GM19452 (cell line): ENCODE results near the gene LEF1.
A peak's percentile ranks its signal among the peaks of the same experiment; 100 is the strongest.

Experiments used
- ATAC-seq: cut with Tn5 transposase; IDR thresholded peaks from one replicate; pipeline ENCODE4 v1.9.1; 2021; ENCODE audit not compliant: unreplicated experiment

Gene LEF1

DNA sequence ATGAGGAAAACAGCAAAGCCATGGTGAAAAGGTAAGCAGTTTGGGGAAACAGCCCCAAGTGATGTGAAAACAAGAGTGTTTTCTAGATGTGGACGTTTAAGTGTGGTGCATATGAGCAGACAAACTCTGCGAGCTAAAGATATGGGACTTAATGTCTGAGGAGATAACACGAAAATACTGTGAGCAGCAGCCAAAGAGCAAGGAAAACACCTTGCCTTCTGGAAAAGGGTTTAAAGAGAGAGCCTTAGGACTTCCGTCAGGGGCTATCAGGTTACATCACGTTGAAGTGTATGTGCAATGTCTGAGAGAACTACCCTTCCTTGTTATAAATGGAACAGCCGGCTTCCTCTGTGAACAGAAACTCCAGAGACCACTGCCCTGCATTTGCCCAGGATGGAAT lies 54.2 kb downstream of the LEF1 start:
- ATAC-seq: no peak

DNA sequence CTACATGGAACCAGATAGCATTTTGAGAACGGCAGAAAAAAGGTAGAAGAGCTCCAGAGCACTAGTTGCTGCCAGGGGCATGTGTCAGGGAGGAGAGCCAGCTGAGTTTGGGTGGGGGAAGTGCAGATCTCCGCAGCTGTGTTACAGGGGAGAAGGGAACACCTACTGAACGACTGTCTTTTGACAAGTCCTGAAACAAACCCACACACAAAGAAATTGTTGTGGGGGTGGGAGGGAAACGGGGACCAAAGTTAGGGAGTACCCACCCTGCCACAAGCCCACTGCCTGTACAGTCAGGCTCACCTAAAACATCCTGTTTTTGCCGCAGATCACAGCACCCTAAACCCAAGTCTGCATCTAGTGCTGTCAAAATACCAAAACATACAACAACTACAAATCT lies 55.5 kb downstream of the LEF1 start:
- ATAC-seq: no peak

DNA sequence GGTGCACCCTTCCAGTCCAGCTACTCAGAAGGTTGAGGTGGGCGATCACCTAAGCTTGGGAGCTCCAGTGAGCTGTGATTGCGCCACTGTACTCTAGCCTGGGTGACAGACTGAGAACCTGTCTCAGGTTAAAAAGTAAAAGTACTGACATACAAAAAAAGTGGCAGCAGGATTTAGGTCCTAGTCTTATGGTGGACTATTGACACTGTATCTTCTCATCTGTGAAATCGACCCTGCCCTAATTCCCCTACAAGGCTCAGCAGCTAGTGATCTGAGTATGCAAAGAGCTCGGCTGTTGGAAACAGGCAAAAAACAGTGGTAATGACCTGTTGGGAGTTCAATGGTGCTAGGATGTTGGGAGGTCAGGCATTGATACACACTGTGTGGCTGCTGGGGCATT lies 57.0 kb downstream of the LEF1 start:
- no peak for ATAC-seq

DNA sequence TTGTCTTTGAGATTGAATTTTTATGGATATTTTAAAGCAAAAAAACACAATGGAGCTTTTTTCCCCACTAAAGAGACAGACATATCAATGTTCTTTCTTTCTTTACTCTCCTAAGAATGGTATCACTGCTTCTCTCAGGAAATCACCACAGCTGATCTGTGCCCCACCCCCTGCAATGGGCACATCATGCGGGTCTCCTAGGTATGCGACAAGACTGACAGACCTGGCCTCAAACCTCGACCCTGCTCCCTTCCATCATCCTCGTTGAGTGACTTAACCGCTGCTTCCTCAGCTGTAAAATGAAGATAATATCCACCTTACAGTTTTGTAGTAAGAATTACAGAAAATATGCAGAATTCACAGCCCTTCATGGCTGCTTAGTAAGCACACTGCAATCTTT lies 58.3 kb downstream of the LEF1 start:
- peak; percentile 3 for ATAC-seq

DNA sequence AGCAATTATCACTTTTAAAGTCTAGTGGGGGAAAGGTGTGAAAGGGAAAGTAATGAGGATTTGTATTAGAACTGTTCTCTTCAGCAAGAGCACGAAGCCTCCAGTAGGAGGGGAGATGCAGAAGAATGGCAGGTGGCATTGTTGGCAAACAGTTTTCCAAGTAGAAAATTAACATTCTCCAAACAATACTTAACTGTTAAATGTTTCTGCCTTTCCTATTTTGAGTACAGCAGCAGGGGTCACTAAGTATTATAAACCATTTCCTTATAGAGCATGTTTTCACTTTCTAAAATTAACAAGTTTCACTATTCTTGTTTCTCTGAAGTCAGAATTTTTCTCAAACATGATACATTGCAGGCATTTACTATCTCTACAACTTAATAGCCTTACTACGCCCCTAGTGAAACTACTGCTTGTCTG lies 58.7 kb downstream of the LEF1 start:
- ATAC-seq: peak; percentile 84

DNA sequence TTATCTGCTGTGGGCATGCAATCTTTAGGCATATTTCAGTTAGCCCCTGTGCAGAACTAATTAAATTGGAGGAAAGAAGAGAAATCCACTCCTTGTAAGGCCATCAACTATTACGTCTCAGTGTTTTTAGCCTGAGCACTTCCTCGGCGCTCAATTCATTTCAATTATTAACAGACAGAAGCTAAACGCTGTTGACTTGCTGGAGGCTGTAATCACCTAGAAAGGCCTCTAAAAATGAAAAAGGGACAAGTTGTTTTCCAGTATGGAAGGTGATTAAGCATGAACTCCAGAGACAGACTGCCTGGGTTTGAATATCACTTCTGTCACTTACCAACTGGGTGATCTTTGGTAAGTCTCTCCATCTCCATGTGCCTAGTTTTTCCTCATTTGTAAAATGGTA lies 59.6 kb downstream of the LEF1 start:
- no peak for ATAC-seq

DNA sequence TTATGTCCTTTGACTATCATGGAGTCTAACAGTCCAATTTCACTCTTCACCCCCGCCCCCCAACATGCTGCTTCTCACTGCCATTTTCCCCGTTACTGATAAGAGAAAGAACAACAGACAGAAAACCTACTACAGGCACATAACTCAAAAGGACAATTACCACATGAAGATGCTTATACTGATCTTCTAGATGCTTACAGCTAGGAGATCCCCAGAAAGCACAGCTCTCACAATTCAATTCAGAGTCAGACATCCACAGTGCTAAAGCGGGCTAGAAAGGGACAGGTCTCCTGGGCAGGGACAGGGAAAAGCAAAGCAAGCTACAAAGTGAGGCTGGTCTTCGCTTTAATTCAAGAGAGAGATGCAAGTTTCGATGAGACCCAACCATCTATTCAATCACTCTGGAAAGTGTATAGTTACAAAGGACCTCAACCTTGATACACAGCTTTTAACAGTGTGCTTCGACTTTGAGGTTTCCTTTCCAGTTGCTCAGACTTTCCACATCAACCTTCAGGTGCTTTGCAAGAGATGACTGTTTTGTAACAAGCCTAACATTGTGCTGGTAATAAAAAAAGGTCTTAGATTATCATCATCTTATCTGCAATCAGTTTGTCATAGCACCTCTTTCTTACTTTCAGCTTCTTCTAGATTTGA lies 60.9 kb downstream of the LEF1 start:
- no peak for ATAC-seq

DNA sequence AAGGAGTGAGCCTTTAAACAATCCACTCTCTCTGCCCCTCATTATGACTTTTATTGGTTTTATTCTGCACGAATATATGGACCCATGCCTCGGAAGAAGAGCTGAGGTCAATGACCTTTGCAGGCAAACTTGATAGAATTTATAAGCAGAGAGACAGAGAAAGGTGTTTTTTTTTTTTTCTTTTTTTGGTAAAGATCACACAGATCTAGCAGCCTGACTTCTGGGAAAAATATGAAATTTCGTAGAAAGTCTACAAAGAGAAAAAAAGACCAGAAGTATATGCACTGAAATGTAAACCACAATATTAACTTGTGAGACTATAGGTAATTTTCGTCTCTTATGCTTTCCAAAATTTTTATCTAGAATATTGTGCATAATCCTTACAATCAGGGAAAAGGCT lies 61.6 kb downstream of the LEF1 start:
- no peak for ATAC-seq

DNA sequence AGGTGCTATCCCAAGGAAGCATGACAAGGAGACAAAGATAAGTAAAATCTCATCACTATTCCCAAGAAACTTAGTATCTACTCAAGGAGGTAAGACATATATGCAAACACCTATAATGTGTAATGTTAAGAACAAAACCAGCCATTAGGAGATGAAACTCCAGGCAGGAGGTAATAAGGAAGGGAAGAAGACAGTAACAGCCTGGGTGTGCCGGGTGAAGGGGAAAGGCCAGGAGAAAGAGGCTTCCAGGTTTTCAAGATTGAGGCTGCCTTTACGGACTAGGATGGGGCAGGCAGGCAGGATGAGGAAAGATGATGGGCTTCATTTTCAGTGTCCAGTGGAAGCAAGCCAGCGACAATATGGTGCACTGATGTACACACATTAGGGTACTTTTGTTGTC lies 62.5 kb downstream of the LEF1 start:
- ATAC-seq: no peak

DNA sequence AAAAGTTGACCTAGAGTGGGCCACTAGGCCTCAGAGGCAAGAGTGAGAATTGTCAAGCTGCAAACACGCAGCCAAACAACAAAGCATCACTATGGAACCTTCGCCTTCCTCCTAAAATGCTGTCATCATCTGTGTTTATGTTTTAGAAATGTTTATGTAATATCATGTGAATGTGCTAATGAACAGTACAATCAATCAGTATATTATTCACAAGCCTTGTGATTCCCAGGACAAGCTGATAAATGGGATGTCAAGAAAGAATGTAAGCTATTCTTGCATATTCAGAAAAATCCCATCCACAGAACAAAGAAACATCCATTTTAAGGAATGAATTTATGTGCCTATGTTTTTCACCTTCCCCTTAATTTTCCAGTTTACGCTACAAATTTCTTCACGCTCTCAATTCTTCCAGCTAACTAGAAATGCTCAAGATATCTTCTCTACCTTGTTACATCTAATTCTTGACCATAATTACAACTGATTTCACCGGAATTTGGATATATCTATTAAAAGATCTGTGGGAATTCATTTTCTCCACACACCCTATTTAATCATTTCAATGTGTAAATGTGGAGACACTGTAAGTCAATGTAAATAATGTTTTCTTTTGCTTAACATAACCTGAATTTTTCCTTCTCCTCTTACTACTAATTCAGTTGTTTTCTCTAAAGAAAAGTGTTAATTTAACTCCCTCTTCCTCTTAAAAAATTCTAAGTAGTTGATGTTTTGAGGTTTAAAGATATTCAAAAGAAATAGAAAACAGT lies 65.5 kb downstream of the LEF1 start:
- ATAC-seq: no peak

DNA sequence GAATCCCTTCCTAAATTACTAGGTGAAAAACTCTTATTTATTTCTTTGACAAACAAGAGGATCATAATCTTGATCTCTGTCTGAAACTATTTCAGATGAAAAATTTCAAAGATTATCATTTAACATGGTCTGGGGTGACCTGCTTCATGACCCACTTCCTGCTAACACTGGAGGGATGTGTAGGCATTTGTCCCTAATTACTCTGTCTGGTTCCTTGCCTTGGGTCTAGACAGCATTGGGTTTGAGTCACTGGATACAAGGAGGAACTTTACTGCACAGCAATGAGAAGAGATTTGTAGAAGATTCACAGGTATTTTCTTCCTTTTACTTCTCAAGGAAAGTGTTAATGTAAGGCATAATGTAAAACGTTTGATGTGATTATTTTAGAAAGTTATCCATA lies 67.9 kb downstream of the LEF1 start:
- no peak for ATAC-seq

DNA sequence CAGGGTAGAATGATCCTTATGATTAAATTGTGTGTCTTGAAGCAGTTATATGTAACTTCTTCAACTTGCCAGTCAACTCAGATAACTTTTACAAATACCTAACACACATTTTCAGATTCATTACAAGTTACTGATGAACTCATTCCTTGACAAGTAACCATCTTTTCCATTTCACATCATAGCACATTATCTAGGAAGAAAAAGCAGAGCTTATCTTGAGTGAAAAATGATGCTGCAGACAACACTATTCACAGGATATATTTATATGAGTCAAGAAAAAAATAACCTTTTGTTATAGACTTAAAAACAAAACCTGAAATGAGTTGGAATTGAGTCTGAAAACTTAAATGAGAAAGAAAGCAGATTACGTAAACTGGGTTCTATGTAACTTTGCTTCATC lies 68.9 kb downstream of the LEF1 start:
- ATAC-seq: no peak

DNA sequence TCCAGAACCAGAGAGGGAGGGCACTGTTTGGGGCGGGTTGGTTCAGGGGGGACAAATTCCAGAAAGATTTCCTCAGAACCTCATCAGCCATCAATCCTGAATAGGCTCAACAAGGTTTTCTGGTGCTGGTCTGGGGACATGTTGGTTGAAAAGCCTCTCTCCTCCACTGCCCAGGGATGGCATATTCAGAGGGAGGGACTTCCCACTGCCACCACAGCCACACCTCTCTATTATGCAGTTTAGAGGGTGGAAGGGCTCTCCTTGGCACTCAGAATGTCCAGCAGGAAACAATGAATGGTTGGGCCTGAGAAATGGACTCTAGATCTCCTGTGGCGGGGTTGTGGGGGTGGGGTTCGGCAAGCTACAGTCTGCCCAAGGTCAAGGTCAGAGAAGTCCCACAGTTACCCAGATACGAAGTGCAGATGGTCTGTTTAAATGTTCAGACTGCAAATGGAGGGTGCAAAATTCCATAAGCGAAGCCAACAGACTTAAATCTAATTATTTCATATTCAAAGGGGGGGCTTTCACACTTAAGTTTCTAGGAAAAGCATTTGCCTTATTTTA lies 70.7 kb downstream of the LEF1 start:
- no peak for ATAC-seq

DNA sequence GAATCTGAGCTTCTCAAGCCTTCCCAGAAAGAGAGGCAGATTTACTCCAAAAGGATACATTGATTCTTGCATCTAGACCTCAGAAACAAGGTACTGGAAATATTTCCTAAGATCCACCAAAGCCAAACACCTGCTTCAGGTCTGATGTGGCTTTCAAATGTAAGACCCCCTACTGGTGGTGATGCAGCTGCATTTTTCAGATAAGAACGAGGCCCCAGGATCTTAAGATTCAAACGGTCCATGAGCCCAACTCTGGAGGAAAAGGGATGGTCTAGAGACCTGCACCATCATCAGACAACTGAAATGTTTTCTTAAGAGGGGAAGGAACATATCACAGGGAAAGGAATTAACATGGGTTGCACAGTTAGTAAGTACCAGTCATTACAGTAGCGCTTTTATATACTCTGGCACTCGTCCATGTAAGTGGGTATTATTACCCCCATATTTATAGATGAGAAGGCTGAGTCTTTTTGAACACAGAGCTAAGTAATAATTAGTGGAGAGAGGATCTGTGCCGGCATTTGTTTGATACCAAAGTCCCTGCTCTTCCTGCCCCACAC lies 73.7 kb downstream of the LEF1 start:
- no peak for ATAC-seq

DNA sequence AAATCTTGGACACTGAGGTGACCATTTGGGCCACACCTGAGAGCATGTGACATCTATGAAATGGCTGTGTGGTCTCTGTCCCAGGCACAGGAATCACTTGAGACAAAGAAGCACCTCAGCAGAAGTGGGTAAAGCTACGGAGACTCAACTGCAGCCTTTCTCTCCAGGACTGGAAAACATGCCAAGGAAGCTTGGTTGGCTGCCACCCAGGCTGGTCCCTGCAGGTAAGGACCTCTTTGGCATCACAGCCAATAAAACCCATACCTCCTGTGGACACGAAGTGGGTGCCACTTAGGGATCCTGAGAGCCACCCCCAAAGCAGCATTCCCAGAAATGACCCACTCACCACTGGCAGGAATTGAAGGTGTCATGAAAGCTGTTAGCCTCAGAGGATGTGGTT lies 74.6 kb downstream of the LEF1 start:
- no peak for ATAC-seq

DNA sequence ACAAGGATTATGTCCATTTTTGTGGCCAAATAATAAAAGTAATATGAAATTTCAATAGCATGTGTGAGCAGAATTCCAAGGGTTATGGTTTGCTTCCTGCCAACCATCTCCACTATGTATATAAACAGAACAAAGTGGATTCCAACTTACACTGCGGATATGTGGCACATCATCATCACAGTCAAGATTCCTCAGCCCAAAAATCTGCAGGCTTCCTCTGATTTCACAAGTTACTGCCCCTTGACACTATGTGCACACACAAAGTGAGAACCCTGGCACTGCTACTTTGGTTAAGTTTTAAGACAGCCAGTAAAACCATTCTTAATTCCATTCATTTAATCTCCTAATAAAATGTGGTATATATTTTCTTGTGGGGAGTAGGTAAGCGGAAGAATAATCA lies 76.4 kb downstream of the LEF1 start:
- no peak for ATAC-seq

DNA sequence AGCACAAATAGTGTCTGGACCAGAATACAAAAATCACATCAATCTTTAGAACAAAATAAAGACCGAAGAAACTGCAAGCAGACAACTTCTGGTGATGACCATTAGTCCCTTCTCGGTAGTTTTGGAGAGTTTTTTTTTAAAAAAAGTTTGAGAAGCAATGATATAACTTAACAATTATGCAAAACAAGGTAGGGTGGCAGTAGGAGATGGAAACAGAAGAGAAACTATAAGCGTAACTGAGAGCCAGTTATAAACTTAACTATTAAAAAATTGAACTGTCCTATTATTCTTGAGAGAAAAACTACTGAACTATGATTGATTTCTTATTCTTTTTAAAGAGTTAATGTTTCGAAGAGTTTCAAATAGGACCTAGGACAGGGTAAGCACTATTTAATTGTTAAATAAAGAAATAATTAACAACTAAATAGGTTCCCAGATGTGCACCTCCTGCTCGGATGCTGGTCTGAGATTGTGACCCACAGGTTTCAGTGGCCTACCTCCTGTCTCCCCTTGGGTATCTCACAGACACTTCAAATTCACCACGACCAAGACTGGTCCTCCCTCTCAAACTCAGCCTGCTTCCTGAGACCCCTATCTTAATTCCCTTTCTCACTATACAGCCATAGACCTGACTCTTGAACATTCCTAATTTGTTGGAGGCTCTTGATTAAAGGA lies 81.3 kb downstream of the LEF1 start:
- ATAC-seq: no peak

DNA sequence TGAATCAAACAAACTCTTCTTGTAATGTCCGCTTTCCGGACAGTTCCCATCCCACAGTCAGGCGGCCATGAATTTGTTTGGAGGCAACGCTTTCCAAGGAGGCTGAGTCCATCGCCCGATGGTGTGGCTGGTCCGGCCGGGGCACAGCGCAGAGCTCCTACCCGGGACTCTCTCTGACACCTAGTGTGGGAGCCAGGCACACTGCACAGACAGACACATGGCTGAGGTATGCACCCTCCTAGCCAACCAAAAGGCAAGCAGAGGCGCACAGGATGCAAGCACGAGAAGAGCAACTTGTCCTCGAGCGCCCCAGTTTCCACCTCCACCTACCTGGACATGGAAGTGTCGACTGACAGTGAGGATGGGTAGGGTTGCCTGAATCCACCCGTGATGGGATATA lies 87.5 kb downstream of the LEF1 start:
- ATAC-seq: no peak

DNA sequence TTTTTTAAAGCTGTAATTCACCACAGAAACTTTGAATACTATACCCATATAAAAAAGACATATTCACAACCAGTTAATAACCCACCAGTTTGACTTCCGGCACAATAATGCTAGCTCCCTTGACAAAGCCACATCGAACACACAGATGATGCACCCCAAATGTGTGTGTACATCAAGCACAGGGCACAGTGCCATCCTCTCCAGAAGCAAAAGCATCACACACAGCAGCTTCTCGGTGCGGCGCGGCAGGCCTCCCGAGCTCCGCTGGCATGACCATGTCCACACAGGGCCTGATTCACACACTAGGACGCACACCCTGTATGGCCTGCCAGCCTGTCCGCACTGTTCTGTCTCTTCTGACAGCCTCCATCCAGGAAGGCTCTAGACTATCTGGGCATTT lies 88.0 kb downstream of the LEF1 start:
- no peak for ATAC-seq

DNA sequence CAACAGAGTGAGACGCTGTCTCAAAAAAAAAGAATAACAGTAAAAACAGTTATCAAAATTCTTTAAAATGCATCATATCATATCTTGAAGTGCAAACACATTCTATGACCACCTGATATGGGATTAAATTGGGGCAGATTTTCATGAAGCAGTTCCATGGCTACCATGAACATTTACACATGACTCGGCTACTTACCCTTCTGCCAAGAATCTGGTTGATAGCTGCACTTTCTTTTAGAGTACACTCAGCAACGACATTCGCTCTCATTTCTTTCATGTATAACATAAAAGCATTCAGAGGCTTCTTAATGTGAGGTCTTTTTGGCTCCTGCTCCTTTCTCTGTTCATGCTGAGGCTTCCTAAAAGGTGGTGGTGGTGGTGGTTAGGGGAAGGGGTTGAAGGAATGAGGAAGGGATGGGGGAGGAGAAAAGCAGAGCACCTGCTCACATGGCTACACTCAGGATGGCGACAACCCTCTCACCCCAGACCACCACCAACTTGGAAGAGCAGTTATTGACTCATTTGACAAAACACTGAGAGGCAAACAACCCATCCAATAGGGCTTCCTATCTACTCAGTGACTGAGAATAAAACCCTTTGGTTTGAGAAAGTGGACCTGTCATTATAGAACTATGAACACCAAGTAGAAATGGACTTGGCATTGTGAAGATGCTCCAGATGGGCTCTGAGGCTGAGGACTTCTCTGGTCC lies 90.6 kb downstream of the LEF1 start:
- ATAC-seq: no peak

DNA sequence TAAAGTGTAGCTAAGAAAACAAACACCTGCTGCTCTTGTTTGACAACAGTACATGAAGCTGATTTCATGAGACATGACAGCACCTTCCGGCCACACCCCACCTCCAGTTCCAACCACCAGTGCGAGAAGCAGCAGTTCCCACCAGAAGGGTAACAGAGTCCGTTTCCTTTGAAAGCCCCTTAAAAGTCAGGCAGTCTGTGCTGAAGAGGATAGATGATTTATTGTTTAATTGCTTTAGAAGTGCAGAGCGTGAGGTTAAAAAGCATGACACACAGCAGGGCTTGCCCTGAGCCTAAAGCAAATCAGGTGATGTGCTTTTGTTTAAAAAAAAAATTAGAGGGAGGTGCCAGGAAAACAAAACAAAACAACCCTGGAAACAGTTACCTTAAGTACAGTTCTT lies 96.4 kb downstream of the LEF1 start:
- ATAC-seq: no peak
